T-helper 2 cell treated with Interferon-gamma antibody and Interleukin-4, amounts not matched to agents 100 ng/mL and 5 ng/mL, for 36 hours (primary cell): ENCODE data around the gene TM4SF4. TPM values are rescaled to one million over a fixed set of nuclear protein-coding genes. Genes with fewer than 3 reads are reported as not detected.
"Not testable (repeated sequence)": the region's sequence is repeated elsewhere in the genome, so short reads cannot be mapped to it uniquely, and the experiment has no call there.

Experiments used
- intact Hi-C: fragments of 100-400 bp; cut with micrococcal nuclease; formaldehyde crosslinking; loops from one replicate; pipeline ENCODE4 v1.15.1; 2023
- total RNA-seq: library from RNA; stranded (reverse); gene quantifications from 2 replicates; pipeline ENCODE4 v1.2.3, GENCODE V29; 2022

Gene TM4SF4, protein sequence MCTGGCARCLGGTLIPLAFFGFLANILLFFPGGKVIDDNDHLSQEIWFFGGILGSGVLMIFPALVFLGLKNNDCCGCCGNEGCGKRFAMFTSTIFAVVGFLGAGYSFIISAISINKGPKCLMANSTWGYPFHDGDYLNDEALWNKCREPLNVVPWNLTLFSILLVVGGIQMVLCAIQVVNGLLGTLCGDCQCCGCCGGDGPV
- total RNA-seq: not detected in 2 replicates

DNA sequence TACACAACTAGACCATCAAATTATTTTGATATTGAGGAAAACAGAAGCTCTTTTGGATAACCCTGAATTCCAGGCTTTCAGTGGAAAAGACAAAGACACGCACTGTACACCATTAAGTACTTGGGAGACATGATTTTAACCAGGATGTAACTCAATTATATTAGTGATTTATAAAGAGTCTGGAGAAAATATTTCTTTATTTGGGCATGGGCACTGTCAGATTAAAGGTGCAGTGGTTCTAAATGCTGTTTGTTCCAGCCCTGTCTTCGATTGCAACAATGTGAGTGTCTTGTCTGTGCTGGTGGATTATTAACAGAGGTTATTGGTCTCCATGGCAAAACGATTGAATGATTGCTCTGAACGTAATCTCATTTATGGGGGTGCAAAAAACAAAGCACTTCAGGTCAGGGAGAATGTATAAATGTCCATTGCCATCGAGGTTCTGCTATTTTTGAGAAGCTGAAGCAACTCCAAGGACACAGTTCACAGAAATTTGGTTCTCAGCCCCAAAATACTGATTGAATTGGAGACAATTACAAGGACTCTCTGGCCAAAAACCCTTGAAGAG lies at the start of gene TM4SF4:
Gene TM4SF4, plus strand, starts transcription at position 448 of the 568 bp plus-strand sequence. CDS start 181 bp downstream, outside the sequence.
- intact Hi-C loops: no loop called here

DNA sequence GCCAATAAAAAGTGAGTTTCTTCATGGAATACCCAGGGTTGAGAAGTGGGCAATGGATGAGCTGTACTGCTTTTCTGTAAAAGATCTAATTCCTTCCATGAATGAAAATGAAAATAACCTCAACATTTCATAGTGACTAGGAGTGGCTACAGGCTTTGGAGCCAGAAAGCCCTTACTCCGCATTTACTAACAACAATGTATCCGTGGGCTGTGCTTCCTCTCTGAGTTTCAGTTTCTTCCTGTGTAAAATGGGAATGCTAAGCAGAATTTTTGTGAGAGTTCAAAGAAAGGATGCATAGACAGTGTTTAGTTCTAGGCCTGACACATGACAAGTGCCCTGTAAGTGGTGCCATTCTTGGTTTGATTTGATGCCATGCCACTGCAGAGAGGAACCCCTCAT lies 49.6 kb upstream of the TM4SF4 start:
- intact Hi-C loops: no loop called here

DNA sequence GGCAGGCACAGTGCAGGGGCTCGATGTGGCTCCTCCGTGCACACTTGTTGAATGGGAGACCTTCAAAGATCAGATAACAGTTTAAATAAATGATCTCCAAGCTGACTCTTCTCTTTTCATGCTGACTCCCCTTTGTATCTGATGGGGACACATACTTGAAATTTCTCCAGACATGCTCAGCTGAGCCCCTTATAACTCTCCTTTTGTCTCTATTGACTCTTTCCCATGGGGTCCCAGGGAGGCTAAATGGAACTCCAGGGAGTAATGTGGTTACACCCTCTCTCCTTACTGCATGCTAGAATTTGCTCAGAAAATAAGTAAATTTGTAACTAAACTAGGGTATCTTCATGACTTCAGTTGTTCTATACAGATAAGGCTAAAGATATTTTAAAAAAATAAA lies 48.2 kb upstream of the TM4SF4 start:
- intact Hi-C loops: no loop called here

DNA sequence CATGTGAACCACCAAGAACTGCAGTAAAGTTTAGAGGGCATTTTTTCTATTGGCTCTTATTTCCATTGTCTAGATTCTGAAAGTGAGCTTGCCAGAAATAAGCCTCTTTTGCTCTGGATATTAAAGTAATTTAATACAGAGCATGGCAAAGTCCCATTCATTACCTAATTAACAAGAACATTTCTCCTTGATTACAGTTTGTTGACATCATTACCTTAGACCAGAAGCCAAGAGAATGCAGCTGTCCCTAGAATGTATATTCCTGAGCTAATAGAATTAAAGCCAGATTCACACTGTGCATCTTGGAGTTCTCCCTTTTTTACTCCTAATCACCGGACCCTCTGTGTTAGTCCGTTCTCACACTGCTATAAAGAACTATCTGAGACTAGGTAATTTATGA lies 46.4 kb upstream of the TM4SF4 start:
- intact Hi-C loops: no loop called here

DNA sequence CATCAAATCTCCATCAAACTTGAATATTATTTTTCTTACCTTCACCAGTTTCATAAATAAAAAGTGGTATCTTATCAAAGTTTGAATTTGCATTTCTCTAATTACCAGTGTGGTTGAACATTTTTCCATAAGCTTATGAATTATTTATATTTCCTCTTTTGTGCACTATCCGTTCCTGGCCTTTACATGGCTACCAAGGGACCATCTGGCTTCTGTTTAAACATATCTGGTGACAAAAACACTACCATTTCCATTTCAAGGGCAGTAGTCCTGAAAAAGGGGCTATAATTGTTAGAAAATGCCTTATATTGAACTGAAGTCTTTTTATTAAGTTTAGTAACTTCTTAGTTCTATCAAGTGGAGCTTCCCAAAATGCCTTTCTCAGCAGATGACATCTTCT lies 44.3 kb upstream of the TM4SF4 start:
- intact Hi-C loops: no loop called here

DNA sequence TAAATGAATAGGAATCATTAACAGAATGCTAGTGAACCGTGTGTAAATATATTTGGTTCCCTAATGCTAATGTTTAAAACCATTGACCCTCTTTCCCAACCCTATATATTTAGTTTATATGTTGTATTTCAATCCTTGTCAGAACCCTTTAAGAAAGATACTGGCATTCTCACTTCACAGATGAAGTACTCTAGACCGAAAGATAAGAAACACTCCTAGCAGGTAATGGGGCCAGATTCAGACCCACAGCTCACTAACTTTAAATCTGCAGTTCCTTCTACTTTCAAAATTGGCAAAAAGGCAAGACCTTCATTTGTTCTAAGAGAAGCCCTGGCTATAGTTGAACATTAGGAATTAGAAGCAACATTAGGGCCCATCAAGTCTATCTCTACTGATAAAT lies 42.3 kb upstream of the TM4SF4 start:
- intact Hi-C loops: no loop called here

DNA sequence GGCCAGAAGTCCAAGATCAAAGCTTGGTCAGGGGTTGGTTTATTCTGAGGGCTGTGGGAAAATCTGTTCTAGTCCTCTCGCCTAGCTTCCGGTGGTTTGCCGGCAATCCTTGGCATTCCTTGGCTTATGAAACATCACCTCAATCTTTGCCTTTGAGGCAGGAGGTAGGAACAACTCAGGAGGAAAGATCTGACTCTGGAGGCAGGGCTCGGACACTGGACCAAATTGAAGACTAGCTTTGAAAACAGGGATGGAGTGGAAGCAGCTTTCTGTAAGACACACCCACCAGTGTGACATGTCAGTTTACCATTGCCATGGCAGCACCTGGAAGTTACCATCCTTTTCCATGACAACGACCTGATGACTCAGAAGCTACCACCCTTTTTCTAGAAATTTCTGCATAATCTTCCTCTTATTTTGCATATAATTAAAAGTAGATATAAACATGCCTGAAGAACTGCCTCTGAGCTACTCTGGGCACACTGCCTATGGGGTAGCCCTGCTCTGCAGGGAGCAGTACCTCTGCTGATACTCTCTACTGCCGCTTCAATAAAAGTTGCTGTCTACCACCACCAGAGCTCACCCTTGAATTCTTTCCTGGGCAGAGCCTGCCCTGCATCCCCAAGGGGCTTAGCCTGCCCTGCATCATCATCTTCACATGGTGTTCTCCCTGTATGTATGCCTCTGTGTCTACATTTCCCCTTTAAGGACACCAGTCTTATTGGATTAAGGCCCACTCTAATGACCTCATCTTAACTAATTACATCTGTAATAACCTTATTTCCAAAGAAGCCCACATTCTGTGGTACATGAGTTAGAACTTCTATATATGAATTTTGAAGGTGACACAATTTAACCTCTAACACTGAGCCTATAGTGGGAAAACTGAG lies 38.3 kb upstream of the TM4SF4 start:
- intact Hi-C loops: no loop called here

DNA sequence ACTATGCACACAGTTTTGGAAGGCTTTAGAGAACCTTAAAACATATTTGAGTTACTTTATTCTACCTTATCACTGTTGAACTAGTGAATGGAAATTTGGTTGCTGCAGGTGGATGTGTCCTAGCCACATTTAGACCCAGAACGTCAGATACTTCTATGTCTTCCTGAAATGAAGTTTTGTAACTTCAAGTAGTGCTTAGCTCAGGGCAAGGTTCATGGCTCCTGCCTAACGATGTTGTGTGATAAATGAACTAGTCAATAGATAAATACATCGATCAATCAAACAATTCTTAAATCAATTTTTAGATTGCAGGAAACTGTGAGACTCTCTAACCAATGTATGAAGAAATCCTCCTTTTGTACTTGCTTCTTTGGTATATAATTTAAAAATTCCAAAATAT lies 37.2 kb upstream of the TM4SF4 start:
- intact Hi-C loops: no loop called here

DNA sequence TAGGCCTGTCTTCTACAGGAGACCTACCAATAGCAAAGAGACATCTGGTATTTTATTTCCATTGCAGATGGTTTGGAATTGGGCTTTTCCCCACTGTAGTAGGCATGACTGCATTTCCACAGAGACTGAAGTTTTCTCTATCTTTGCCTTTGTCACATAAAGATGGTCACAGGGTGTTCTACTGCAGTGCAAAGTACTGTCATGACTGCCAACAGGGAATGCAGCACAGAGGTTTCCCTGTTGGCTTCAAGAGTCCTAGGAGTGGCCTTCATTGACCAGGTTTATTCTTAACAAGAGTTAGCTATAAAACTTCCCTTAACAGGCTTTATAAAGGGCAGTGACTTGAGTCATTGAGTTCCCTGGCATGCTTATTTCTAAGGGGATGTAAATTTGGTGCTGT lies 36.8 kb upstream of the TM4SF4 start:
- intact Hi-C loops: no loop called here

DNA sequence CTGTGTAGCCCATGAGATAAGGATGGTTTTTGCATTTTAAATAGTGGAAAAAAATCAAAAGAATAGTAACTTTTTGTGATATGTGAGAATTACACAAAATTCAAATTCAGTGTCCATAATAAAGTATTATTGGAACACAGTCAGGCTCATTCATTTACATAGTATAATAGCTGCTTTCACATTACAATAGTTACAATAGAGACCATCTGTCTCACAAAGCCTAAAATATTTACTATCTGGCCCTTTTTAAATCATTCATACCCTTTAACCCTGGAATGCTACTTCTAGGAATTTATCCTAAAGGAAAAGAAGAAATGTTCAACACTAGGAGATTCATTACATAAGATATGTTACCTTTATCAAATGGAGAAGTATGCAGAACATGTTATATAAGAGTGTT lies 35.5 kb upstream of the TM4SF4 start:
- intact Hi-C loops: no loop called here

DNA sequence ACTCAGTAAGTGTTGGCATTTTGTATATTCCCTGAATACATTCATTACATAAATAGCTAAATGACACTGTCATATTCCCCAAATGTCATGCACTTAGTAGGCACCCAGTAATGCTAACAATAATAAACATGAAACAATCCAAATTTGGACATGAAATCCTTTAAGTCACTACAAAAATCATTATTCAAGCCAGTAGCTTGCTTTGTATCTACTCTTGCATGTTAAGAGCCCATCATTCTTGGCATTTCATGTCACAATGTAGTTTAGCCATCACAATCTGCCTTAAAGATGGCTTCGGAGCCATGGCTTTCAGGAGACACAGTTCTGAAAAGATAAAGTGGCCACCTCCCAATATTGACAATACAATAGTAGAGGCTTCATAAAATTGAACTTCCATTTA lies 32.9 kb upstream of the TM4SF4 start:
- intact Hi-C loops: no loop called here

DNA sequence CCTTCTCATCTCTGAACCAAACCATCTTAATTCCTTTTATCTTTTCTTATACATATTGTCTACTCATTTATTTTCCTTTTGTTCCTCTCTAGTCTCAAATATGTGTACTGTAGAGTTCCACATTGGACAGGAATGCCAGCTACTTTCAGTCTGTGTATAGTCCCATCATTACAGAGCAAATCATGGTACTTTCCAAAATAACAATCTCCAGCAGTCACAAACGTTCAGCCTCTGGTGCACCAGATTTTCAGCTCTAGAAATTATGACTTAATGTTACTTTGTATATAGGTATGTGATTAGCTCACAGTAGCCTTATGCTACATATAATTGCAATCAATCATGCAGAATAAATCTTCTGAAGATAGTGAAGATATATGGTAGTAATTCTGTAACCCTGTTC lies 32.5 kb upstream of the TM4SF4 start:
- intact Hi-C loops: no loop called here

DNA sequence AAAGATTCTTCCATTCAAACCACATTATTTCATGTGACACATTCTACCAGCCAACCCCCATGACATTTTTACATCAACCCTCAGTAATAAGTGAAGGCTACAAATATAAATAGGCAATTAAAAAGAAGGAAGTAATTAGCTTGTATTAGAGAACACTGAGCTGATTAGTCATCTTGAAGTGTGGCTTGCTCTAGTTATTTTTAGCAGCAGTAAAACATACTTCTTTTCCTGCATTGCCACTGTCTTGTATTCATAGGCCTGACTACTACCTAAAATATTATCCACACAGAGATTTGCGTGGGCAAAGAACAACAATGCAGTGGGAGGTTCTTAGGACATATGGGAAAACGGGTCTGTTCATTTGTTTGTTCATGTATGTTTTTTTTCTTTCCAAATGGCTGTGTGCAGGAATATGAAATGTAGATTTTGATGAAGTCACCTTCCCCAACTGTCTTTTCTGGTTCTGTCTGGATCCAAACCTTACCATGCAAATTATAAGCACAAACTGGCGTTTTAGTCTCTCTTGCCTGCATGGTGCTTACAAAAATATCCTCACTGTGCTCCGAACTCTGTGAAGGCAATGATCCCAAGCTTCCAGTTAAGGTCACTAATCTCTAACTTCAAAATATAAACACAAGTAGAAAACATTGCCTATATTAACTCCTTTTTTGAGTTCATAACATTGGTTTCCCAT lies 31.5 kb upstream of the TM4SF4 start:
- intact Hi-C loops: no loop called here

DNA sequence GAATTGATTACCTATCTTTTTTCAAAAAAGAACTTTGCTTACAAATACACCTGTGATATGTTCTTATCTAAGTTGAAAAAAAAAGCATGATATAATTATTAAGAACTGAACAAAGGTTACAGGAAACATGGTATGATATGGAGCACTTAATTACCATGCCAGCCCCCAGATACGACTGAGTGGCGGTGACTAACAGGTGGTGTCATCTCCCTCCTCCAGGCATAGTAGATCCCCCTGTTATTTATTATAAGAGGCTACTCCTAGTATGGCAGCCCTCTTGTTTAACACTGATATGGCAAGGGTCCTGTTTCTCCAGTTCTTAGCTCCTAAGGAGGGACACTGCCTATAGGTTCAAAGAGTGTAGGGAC lies 31.0 kb upstream of the TM4SF4 start:
- intact Hi-C loops: no loop called here

DNA sequence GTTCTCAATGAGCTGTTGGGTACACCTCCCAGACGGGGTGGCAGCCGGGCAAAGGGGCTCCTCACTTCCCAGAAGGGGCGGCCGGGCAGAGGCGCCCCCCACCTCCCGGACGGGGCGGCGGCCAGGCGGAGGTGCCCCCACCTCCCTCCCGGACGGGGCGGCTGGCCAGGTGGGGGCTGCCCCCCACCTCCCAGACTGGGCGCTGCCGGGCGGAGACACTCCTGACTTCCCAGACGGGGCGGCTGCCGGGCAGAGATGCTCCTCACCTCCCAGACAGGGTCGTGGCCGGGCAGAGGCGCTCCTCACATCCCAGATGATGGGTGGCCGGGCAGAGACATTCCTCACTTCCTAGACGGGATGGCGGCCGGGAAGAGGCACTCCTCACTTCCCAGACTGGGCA lies 29.6 kb upstream of the TM4SF4 start:
- intact Hi-C loops: not testable (repeated sequence)

DNA sequence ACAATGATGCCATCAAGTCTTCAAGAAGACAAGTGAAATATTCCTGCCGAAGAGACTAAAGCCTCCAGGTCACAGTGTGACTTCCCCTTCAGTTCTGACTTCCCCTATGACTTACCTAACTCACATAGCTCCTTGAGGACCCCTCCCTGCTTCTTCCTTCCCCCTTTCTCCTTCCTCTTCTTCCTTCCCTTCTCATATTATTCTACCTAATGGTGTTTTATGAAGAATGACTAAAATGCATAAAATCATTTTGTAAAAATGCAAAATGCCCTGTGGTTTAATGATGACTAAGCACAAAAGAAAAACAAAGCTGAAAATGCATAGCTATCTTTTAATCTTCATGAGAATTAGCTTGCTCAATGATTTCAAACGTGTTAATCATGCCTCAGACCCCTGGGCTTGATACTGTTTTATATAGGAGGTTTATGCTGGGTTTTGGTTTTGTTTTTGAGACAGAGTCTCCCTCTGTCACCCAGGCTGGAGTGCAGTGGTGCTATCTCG lies 26.1 kb upstream of the TM4SF4 start:
- intact Hi-C loops: no loop called here

DNA sequence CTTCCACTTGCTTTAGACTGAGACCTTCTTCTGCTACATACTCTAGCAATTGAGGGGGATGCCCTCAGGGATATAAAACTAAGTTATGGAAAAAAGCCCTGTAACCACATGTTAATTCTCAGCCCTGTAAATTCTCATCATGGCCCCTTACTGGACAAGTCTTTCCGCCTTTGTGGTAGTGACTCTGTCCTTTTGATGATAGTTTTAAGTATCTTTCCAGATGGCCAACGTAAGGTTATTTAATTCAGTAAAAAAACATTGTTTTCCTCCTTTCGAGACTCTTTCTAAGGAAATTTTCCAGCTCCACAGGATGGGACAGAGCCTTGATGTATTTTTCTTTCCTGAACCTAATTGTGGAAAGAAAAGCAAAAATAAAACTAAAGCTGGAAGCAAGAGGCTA lies 25.3 kb upstream of the TM4SF4 start:
- intact Hi-C loops: no loop called here

DNA sequence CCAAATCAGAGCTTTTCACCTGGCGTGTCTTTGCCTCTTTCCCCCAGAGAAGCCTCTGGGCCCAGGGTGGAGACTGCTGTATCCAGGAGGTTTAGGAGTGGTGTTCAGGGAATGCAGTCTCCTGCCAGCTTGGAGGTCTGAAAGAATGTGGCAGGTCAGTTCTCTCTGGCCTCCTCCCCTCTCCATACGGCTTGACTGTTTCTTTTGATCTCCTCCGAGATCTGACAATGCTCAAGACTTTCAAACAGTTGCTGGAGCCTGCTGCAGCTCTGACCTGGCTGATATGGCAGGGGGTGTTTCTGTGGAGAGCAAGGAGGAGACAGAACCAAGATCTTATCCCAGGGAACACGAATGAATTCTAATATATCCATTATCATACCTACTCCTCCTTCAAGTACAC lies 24.7 kb upstream of the TM4SF4 start:
- intact Hi-C loops: no loop called here

DNA sequence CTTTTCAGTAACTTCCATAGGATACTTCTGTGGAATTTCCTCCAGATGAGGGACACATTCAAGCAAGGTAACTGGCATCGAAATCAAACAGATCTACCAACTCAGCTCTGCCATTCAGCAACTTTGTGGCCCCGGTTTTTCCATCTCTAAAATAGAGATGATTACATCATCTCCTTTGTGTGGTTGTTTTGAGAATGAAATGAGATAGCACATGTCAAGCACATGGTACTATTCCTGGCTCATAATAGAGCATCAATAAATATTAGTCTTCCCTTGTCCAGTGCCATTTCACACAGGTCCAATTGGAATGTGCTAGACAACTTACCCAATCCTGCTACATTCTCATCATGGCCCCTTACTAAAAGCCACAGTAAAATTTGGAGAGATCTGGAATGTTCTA lies 24.2 kb upstream of the TM4SF4 start:
- intact Hi-C loops: no loop called here

DNA sequence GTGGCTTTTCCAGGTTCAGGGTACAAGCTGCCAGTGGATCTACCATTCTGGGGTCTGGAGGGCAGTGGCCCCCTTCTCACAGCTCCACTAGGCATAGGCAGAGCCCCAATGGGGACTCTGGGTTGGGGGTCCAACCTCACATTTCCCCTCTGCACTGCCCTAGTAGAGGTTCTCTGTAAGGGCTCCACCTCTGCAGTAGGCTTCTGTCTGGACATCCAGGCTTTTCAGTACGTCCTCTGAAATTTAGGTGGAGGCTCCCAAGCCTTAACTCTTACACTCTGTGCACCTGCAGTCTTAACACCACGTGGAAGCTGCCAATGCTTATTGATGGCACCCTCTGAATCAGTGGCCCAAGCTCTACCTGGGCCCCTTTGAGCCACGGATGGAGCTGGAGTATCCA lies 22.5 kb upstream of the TM4SF4 start:
- intact Hi-C loops: no loop called here

DNA sequence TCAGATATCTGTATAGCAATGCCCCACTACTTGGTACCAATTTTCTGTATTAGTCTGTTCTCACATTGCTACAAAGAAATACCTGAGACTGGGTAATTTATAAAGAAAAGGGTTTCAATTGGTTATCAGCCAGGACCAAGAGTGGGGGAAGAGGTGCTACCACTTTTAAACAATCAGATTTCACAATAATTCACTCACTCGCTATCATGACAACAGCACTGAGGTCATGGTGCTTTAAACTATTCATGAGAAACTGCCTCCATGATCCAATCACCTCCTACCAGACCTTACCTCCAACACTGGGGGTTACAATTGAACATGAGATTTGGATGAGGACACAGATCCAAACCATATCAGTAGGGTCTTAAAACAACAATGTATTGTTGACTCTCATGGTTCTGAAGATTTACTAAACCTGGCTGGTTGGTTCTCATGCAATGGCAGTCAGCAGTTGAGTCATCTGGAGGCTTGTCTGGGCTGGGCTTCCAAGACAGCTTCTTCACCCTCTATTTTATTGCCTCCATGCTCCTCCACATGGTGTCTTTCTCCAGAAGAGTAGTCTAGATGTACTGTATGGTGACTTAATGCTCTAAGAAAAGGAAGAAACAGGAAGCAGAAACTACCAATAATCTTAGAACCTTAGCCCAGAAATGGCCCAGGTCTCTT lies 21.2 kb upstream of the TM4SF4 start:
- intact Hi-C loops: no loop called here
